ENCODE data around the gene TMEM219. TPM values are rescaled to one million over a fixed set of nuclear protein-coding genes. Genes with fewer than 3 reads are reported as not detected.
A peak's percentile ranks its signal among the peaks of the same experiment; 100 is the strongest.

TMEM219 gene, protein sequence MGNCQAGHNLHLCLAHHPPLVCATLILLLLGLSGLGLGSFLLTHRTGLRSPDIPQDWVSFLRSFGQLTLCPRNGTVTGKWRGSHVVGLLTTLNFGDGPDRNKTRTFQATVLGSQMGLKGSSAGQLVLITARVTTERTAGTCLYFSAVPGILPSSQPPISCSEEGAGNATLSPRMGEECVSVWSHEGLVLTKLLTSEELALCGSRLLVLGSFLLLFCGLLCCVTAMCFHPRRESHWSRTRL
- total RNA-seq = 100 to 1,000 TPM in 1 of 2 donors, 10 to 100 TPM in 1; 56.4 to 141 TPM
- 100 to 1,000 TPM; 127 to 210 TPM for polyA plus RNA-seq
- long read RNA-seq, donor 1, transcript TMEM219-201 (6 exons, 999 nt) = minor isoform, 20 of 95 reads
- long read RNA-seq, donor 1, transcript TMEM219-204 (5 exons, 1,292 nt) = major isoform, 27 of 95 reads
- long read RNA-seq, donor 1, partial matches to known transcripts = 22 of 95 reads
- long read RNA-seq, donor 1, other reads (novel, unspliced or antisense) = 22 of 95 reads
- long read RNA-seq, donor 2, transcript TMEM219-204 (5 exons, 1,292 nt) = major isoform, 10 of 37 reads
- long read RNA-seq, donor 2, transcript TMEM219-201 (6 exons, 999 nt) = minor isoform, 7 of 37 reads
- long read RNA-seq, donor 2, partial matches to known transcripts = 0 of 37 reads
- long read RNA-seq, donor 2, other reads (novel, unspliced or antisense) = 18 of 37 reads
- long read RNA-seq, donor 3, transcript TMEM219-201 (6 exons, 999 nt) = major isoform, 15 of 48 reads
- long read RNA-seq, donor 3, transcript TMEM219-204 (5 exons, 1,292 nt) = minor isoform, 12 of 48 reads
- long read RNA-seq, donor 3, partial matches to known transcripts = 0 of 48 reads
- long read RNA-seq, donor 3, other reads (novel, unspliced or antisense) = 21 of 48 reads
- long read RNA-seq, donor 4, transcript TMEM219-204 (5 exons, 1,292 nt) = minor isoform, 13 of 47 reads
- long read RNA-seq, donor 4, transcript TMEM219-201 (6 exons, 999 nt) = major isoform, 14 of 47 reads
- long read RNA-seq, donor 4, partial matches to known transcripts = 8 of 47 reads
- long read RNA-seq, donor 4, other reads (novel, unspliced or antisense) = 9 of 47 reads
- long read RNA-seq, donor 5, transcript TMEM219-204 (5 exons, 1,292 nt) = major isoform, 31 of 110 reads
- long read RNA-seq, donor 5, transcript TMEM219-201 (6 exons, 999 nt) = minor isoform, 18 of 110 reads
- long read RNA-seq, donor 5, partial matches to known transcripts = 23 of 110 reads
- long read RNA-seq, donor 5, other reads (novel, unspliced or antisense) = 35 of 110 reads

DNA sequence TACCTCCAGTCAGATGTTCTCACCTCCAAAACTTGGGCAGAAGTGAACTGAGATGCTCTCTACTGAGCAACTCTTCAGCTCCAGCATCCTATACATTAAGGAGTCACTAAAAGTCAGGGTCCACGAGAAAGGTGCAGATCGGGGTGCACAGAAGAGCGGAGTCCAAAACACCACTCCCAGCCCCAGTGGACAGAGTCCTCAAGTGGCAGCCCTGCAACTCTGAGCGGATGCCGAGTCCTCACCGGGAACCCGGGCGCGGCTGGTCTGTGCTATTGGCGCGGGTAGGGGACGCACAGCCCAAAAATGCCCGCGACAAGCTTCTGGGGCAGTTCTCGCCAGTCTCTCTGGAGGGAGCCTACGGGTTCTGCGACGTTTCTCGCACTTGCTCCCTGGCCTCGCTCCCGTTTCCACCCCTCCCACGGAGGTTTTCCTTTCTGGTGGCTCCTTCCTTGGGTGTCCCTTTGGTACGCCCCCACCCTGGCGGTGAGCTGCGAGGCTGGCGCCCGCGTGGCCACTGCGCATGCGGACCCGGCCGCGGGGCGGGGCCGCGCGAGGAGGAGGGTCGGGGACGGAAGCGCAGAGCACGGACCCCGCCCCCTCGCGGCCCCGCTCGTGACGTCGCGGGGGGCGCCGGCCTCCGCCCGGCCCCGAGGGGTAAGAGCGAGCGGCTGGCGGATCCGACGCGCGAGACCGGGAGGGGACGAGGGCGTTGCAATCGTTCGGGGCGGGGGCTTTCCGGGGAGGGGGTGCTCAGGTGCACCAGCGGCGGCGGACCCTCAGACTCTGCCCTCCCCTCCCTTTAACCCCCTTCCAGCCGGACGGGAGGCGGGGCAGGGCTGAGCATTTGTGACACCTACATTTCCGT is at the start of gene TMEM219:
Gene TMEM219 (plus strand): TSS at position 601 of the 865 bp plus-strand sequence. CDS start 1,065 bp downstream, outside the sequence.
- Histone ChIP-seq H3K9ac (ENCODE audit: insufficient read depth in 1 of 2, low read length in 2 of 2) (peak within 1 kb of the TSS; percentile 6 to 83), H3K27me3 (ENCODE audit: control insufficient read depth in 3 of 3, insufficient read depth in 3 of 3, low read length in 2 of 3) (no peaks in the 10 kb centered on the region), H3K4me3 (peak within 1 kb of the TSS; percentile 75), H3K9me3 (ENCODE audit: control insufficient read depth in 4 of 4, insufficient read depth in 3 of 4, low read length in 3 of 4) (no peaks in the 10 kb centered on the region), H3K27ac (ENCODE audit: low read depth in 1 of 2, low read length in 1 of 2) (peak within 1 kb of the TSS; percentile 88 to 97), H3K4me1 (ENCODE audit: control insufficient read depth in 5 of 5, insufficient read depth in 5 of 5, low read length in 5 of 5) (peaks cover 0 to 15% (median 4%) of the 10 kb centered on the region in 5 donors), H3K36me3 (ENCODE audit: control insufficient read depth in 4 of 4, insufficient read depth in 4 of 4, low read length in 4 of 4) (peaks cover 0 to 5% (median under 1%) of the 10 kb centered on the region in 4 donors)
- ATAC-seq (ENCODE audit: insufficient read depth, low FRiP score) (peak; percentile 98), DNase-seq (peak; percentile 94 to 95 (median 95))
- TF ChIP-seq, protein P1, sequence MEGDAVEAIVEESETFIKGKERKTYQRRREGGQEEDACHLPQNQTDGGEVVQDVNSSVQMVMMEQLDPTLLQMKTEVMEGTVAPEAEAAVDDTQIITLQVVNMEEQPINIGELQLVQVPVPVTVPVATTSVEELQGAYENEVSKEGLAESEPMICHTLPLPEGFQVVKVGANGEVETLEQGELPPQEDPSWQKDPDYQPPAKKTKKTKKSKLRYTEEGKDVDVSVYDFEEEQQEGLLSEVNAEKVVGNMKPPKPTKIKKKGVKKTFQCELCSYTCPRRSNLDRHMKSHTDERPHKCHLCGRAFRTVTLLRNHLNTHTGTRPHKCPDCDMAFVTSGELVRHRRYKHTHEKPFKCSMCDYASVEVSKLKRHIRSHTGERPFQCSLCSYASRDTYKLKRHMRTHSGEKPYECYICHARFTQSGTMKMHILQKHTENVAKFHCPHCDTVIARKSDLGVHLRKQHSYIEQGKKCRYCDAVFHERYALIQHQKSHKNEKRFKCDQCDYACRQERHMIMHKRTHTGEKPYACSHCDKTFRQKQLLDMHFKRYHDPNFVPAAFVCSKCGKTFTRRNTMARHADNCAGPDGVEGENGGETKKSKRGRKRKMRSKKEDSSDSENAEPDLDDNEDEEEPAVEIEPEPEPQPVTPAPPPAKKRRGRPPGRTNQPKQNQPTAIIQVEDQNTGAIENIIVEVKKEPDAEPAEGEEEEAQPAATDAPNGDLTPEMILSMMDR (IDR thresholded peaks at IDR 0.05; ENCODE audit: control extremely low read depth, extremely low read depth) = peak; percentile 31
- 0 to 1% methylated on average over 64 to 75 of the region's 75 CpGs for WGBS, 2 donors

DNA sequence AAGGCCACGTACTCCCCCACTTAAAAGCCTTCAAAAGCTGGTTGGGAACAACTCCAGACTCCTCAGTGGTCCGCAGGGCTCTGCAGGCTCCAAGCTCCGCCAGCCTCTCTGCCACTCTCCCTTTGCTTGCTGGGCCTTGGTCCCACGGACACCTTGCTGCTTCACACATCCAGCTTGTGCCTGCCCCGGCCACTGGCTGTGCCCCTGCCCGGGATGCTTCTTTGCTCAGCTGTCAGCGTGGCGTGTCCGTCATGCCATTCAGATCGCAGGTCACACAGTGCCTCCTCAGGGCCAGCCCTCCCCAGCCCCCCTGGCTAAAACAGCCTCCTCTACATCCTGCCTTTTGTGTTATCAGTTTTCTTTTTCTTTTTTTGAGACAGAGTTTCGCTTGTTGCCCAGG is 49.8 kb upstream of the TMEM219 start:
- H3K4me1 ChIP-seq (ENCODE audit: control insufficient read depth in 5 of 5, insufficient read depth in 5 of 5, low read length in 5 of 5) = no peaks in the 10 kb centered on the region
- ATAC-seq (ENCODE audit: insufficient read depth, low FRiP score) (no peak), DNase-seq (no peak)
- 80 to 83% methylated on average over 11 of the region's 11 CpGs for WGBS, 2 donors
- no peak overlapping the region for H3K27ac ChIP-seq (ENCODE audit: low read depth in 1 of 2, low read length in 1 of 2)
- H3K36me3 ChIP-seq (ENCODE audit: control insufficient read depth in 4 of 4, insufficient read depth in 4 of 4, low read length in 4 of 4) = peaks cover 0 to 6% (median 4%) of the 10 kb centered on the region in 4 donors
- H3K27me3 ChIP-seq (ENCODE audit: control insufficient read depth in 3 of 3, insufficient read depth in 3 of 3, low read length in 2 of 3) = no peaks in the 10 kb centered on the region
- H3K9ac ChIP-seq (ENCODE audit: insufficient read depth in 1 of 2, low read length in 2 of 2) = no peak overlapping the region
- H3K9me3 ChIP-seq (ENCODE audit: control insufficient read depth in 4 of 4, insufficient read depth in 3 of 4, low read length in 3 of 4) = no peaks in the 10 kb centered on the region
- no peak overlapping the region for H3K4me3 ChIP-seq
- TF ChIP-seq, protein P1 (IDR thresholded peaks at IDR 0.05; ENCODE audit: control extremely low read depth, extremely low read depth) = no peak

DNA sequence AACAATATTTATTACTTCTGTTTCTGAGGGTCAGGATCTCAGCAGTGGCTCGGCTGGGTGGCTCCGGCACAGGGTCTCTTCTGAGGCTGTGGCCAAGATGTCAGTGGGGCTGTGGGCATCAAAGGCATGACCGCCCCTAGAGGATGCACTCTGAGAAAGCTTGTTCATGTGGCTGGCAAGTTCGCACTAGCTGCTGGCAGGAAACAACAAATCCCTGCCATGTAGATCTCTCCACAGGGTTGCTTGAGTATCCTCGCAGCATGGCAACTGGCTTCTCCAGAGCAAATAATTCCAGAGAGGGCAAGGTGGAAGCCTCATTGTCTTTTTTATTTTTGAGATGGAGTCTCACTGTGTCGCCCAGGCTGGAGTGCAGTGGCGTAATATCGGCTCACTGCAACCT is 48.4 kb upstream of the TMEM219 start:
- no peak for DNase-seq
- Histone ChIP-seq H3K27me3 (ENCODE audit: control insufficient read depth in 3 of 3, insufficient read depth in 3 of 3, low read length in 2 of 3) (no peaks in the 10 kb centered on the region), H3K4me3 (no peak overlapping the region), H3K9me3 (ENCODE audit: control insufficient read depth in 4 of 4, insufficient read depth in 3 of 4, low read length in 3 of 4) (no peaks in the 10 kb centered on the region), H3K4me1 (ENCODE audit: control insufficient read depth in 5 of 5, insufficient read depth in 5 of 5, low read length in 5 of 5) (no peaks in the 10 kb centered on the region), H3K9ac (ENCODE audit: insufficient read depth in 1 of 2, low read length in 2 of 2) (no peak overlapping the region), H3K36me3 (ENCODE audit: control insufficient read depth in 4 of 4, insufficient read depth in 4 of 4, low read length in 4 of 4) (peaks cover 0 to 6% (median 4%) of the 10 kb centered on the region in 4 donors), H3K27ac (ENCODE audit: low read depth in 1 of 2, low read length in 1 of 2) (no peak overlapping the region)
- ATAC-seq (ENCODE audit: insufficient read depth, low FRiP score) = no peak
- TF ChIP-seq, protein P1 (IDR thresholded peaks at IDR 0.05; ENCODE audit: control extremely low read depth, extremely low read depth) = no peak
- 97 to 98% methylated on average over 8 of the region's 8 CpGs for WGBS, 2 donors
